ENCODE data around the gene AAMP.

Gene AAMP

GRCh38 chr2:218224186-218224585 lies 45.8 kb downstream of the AAMP start:
- H3K27me3 ChIP-seq (replicated peaks; ENCODE audit: control insufficient read depth, insufficient read depth, low read length), result no peaks in the 10 kb centered on the region
- TF ChIP-seq CTCF (IDR thresholded peaks at IDR 0.05; ENCODE audit: insufficient read depth, low read length, poor library complexity, severe bottlenecking), result no peak
- peaks cover 6% of the 10 kb centered on the region for H3K36me3 ChIP-seq (ENCODE audit: control insufficient read depth, insufficient read depth, low read length)
- no peak overlapping the region for H3K4me3 ChIP-seq (replicated peaks; ENCODE audit: low read depth, low read length)
- no peak for DNase-seq (ENCODE audit: extremely low read depth, insufficient read length)

GRCh38 chr2:218223046-218223445 lies 46.9 kb downstream of the AAMP start:
- H3K27me3 ChIP-seq (replicated peaks; ENCODE audit: control insufficient read depth, insufficient read depth, low read length), result no peaks in the 10 kb centered on the region
- peaks cover 6% of the 10 kb centered on the region for H3K36me3 ChIP-seq (ENCODE audit: control insufficient read depth, insufficient read depth, low read length)
- no peak overlapping the region for H3K4me3 ChIP-seq (replicated peaks; ENCODE audit: low read depth, low read length)
- no peak for TF ChIP-seq CTCF (IDR thresholded peaks at IDR 0.05; ENCODE audit: insufficient read depth, low read length, poor library complexity, severe bottlenecking)
- no peak for DNase-seq (ENCODE audit: extremely low read depth, insufficient read length)

GRCh38 chr2:218221000-218221399 lies 48.9 kb downstream of the AAMP start:
- DNase-seq (ENCODE audit: extremely low read depth, insufficient read length), result no peak
- no peaks in the 10 kb centered on the region for H3K27me3 ChIP-seq (replicated peaks; ENCODE audit: control insufficient read depth, insufficient read depth, low read length)
- H3K36me3 ChIP-seq (ENCODE audit: control insufficient read depth, insufficient read depth, low read length), result peaks cover 3% of the 10 kb centered on the region
- peak overlapping the region; percentile 84 for H3K4me3 ChIP-seq (replicated peaks; ENCODE audit: low read depth, low read length)
- no peak for TF ChIP-seq CTCF (IDR thresholded peaks at IDR 0.05; ENCODE audit: insufficient read depth, low read length, poor library complexity, severe bottlenecking)

GRCh38 chr2:218219934-218220333 lies 50.0 kb downstream of the AAMP start:
- H3K4me3 ChIP-seq (replicated peaks; ENCODE audit: low read depth, low read length), result peak overlapping the region; percentile 84
- H3K36me3 ChIP-seq (ENCODE audit: control insufficient read depth, insufficient read depth, low read length), result no peaks in the 10 kb centered on the region; the same call in none of the 2 replicates

GRCh38 chr2:218218268-218219185 lies 51.4 kb downstream of the AAMP start:
- Histone ChIP-seq H3K27me3 (replicated peaks; ENCODE audit: control insufficient read depth, insufficient read depth, low read length) (no peaks in the 10 kb centered on the region), H3K4me3 (replicated peaks; ENCODE audit: low read depth, low read length) (peak overlapping the region; percentile 84), H3K36me3 (ENCODE audit: control insufficient read depth, insufficient read depth, low read length) (no peaks in the 10 kb centered on the region; the same call in 1 of the 2 replicates)
- peak; percentile 48 for DNase-seq (ENCODE audit: extremely low read depth, insufficient read length)
- TF ChIP-seq CTCF (IDR thresholded peaks at IDR 0.05; ENCODE audit: insufficient read depth, low read length, poor library complexity, severe bottlenecking), result no peak

More at GRCh38 chr2:218219934-218220333, 50.0 kb downstream of the AAMP start:
- DNase-seq (ENCODE audit: extremely low read depth, insufficient read length), result no peak
- H3K27me3 ChIP-seq (replicated peaks; ENCODE audit: control insufficient read depth, insufficient read depth, low read length), result no peaks in the 10 kb centered on the region
- no peak for TF ChIP-seq CTCF (IDR thresholded peaks at IDR 0.05; ENCODE audit: insufficient read depth, low read length, poor library complexity, severe bottlenecking)
